GM12878 (cell line): ENCODE data around the gene ZNF592.

ENCODE experiments used
- ATF2 ChIP-seq: IDR thresholded peaks from 2 replicates; pipeline ENCODE4 v1.6.1; 2012; ENCODE audit warnings: low read length, inconsistent platforms
- CTCF ChIP-seq, 3 experiments: IDR thresholded peaks in 2 of 3; conservative IDR thresholded peaks in 1 of 3; 2 replicates each; pipeline ENCODE4 v1.5.1; 2011; ENCODE audit warnings: low read depth in 3 of 3, low read length in 3 of 3, mild to moderate bottlenecking in 3 of 3, control low read depth in 2 of 3, moderate library complexity in 2 of 3, inconsistent platforms in 1 of 3, mixed read lengths in 1 of 3; ENCODE audit not compliant: control insufficient read depth in 2 of 3, insufficient read depth in 1 of 3; ENCODE audit errors: extremely low read depth in 1 of 3
- EZH2 ChIP-seq: IDR thresholded peaks from 2 replicates; pipeline ENCODE4 v1.6.1; 2012; ENCODE audit warnings: low read depth, mild to moderate bottlenecking, control low read depth, inconsistent platforms, low read length, borderline replicate concordance; ENCODE audit not compliant: control insufficient read depth
- RAD21 ChIP-seq: IDR thresholded peaks from 2 replicates; pipeline ENCODE4 v1.6.1; 2011; ENCODE audit warnings: mild to moderate bottlenecking, low read depth, low read length, moderate library complexity; ENCODE audit not compliant: insufficient read depth
- ZBTB4 ChIP-seq: fragments of 450-650 bp; formaldehyde crosslinking; IDR thresholded peaks from 2 replicates; pipeline ENCODE4 v1.4.0; 2022; ENCODE audit warnings: mild to moderate bottlenecking, moderate library complexity
- ZNF592 ChIP-seq: fragments of 450-650 bp; IDR thresholded peaks from 2 replicates; pipeline ENCODE4 v1.6.1; 2017; ENCODE audit warnings: mild to moderate bottlenecking, moderate library complexity

GRCh38 chr15:84780492-84780891, 32.1 kb downstream of the ZNF592 start:
- TF ChIP-seq EZH2 (no peak), ZNF592 (no peak), CTCF (IDR thresholded peaks at IDR 0.05 in 2 of 3, conservative IDR thresholded peaks at IDR 0.05 in 1 of 3; ENCODE audit: control insufficient read depth in 2 of 3, extremely low read depth in 1 of 3, insufficient read depth in 1 of 3, low read depth in 3 of 3, low read length in 3 of 3) (no peak), ATF2 (no peak), RAD21 (no peak), ZBTB4 (no peak)
